ENCODE data around the gene TESK1. TPM values are rescaled to one million over a fixed set of nuclear protein-coding genes. Genes with fewer than 3 reads are reported as not detected.

Gene TESK1
- total RNA-seq, 1 donor from 2014 or later: 30.9 TPM

- no peaks in the 10 kb centered on the region for H3K9me3 ChIP-seq (ENCODE audit: insufficient read depth, low read depth, low read length)
- H3K9me3 Mint-ChIP-seq (ENCODE audit: unreplicated experiment): peaks cover 6% of the 10 kb centered on the region
- H3K27me3 Mint-ChIP-seq (ENCODE audit: low read depth, unreplicated experiment): peaks cover 68% of the 10 kb centered on the region
- no peaks in the 10 kb centered on the region for H4K20me1 ChIP-seq (ENCODE audit: insufficient read depth, low read length)
- H3K4me3 ChIP-seq (ENCODE audit: insufficient read depth, low read depth, low read length): no peak overlapping the region
- H3K4me3 Mint-ChIP-seq (ENCODE audit: unreplicated experiment): peak overlapping the region; percentile 60
- peak overlapping the region; percentile 48 for H3K27ac Mint-ChIP-seq (ENCODE audit: unreplicated experiment)
- no peaks in the 10 kb centered on the region for H3K36me3 ChIP-seq (ENCODE audit: insufficient read depth, low read length)
- peaks cover 4% of the 10 kb centered on the region for H3K4me1 Mint-ChIP-seq (ENCODE audit: low read depth, unreplicated experiment)
- H3K27ac ChIP-seq (ENCODE audit: low read depth, low read length): no peak overlapping the region
- peak overlapping the region; percentile 82 for H3K4me2 ChIP-seq (ENCODE audit: low read length)
- H3K4me1 ChIP-seq (ENCODE audit: insufficient read depth, low read length): peaks cover 8% of the 10 kb centered on the region
- peaks cover 34% of the 10 kb centered on the region for H3K27me3 ChIP-seq (ENCODE audit: insufficient read depth, low read length)
- FAIRE-seq (no peak), DNase-seq (ENCODE audit: low read depth) (no peak)
- H3K79me2 ChIP-seq (ENCODE audit: insufficient read depth, low read length): no peaks in the 10 kb centered on the region
- TF ChIP-seq EZH2 (IDR thresholded peaks at IDR 0.05; ENCODE audit: insufficient read depth, low read length) (no peak), CTCF (IDR thresholded peaks at IDR 0.05; ENCODE audit: insufficient read depth, low read depth, low read length) (no peak)
- H3K36me3 Mint-ChIP-seq (ENCODE audit: low read depth, unreplicated experiment): peaks cover 6% of the 10 kb centered on the region
- H2AFZ ChIP-seq (ENCODE audit: low read depth, low read length): peak overlapping the region; percentile 74
- H3K9ac ChIP-seq (ENCODE audit: low read length): no peak overlapping the region
Measured at GRCh38 chr9:35615981-35616680, 11.1 kb downstream of the TESK1 start.

GRCh38 chr9:35616681-35617459 is 11.8 kb downstream of the TESK1 start:
- Mint-ChIP-seq H3K36me3 (ENCODE audit: low read depth, unreplicated experiment) (peaks cover 6% of the 10 kb centered on the region), H3K4me3 (ENCODE audit: unreplicated experiment) (peak overlapping the region; percentile 60), H3K9me3 (ENCODE audit: unreplicated experiment) (peaks cover 6% of the 10 kb centered on the region), H3K27me3 (ENCODE audit: low read depth, unreplicated experiment) (peaks cover 74% of the 10 kb centered on the region), H3K27ac (ENCODE audit: unreplicated experiment) (peak overlapping the region; percentile 48), H3K4me1 (ENCODE audit: low read depth, unreplicated experiment) (peaks cover 4% of the 10 kb centered on the region)
- Histone ChIP-seq H3K27ac (ENCODE audit: low read depth, low read length) (no peak overlapping the region), H3K9ac (ENCODE audit: low read length) (peak overlapping the region; percentile 48), H4K20me1 (ENCODE audit: insufficient read depth, low read length) (no peaks in the 10 kb centered on the region), H3K27me3 (ENCODE audit: insufficient read depth, low read length) (peaks cover 34% of the 10 kb centered on the region), H3K79me2 (ENCODE audit: insufficient read depth, low read length) (no peaks in the 10 kb centered on the region), H3K4me2 (ENCODE audit: low read length) (peak overlapping the region; percentile 82), H3K9me3 (ENCODE audit: insufficient read depth, low read depth, low read length) (no peaks in the 10 kb centered on the region), H3K4me3 (ENCODE audit: insufficient read depth, low read depth, low read length) (peak overlapping the region; percentile 21), H3K4me1 (ENCODE audit: insufficient read depth, low read length) (peaks cover 8% of the 10 kb centered on the region), H3K36me3 (ENCODE audit: insufficient read depth, low read length) (no peaks in the 10 kb centered on the region), H2AFZ (ENCODE audit: low read depth, low read length) (peak overlapping the region; percentile 74)
- FAIRE-seq: no peak
- peak; percentile 51 for DNase-seq (ENCODE audit: low read depth)
- peak; percentile 55 for TF ChIP-seq EZH2 (IDR thresholded peaks at IDR 0.05; ENCODE audit: insufficient read depth, low read length)
- TF ChIP-seq CTCF (IDR thresholded peaks at IDR 0.05; ENCODE audit: insufficient read depth, low read depth, low read length): no peak
